CD4-positive, alpha-beta T cell (primary cell): ENCODE measurements around the gene FAM24B. TPM values are rescaled to one million over a fixed set of nuclear protein-coding genes. Genes with fewer than 3 reads are reported as not detected.

Source experiments
- ATAC-seq: fragments of 200-7000 bp; cut with Tn5 transposase; one replicate; pipeline ENCODE4 v1.10.0; 2022; ENCODE audit warnings: mild to moderate bottlenecking; ENCODE audit not compliant: poor library complexity
- CTCF ChIA-PET: fragments of 350-600 bp; sonication (Branson Sonifier 250); formaldehyde crosslinking; loops from one replicate; lab custom pipeline; 2021; ENCODE audit warnings: antibody characterized with exemption, inconsistent platforms; lab: Charles Lee
- POLR2A ChIA-PET: fragments of 350-600 bp; sonication (Branson Sonifier 250); formaldehyde crosslinking; loops from one replicate; lab custom pipeline; 2021; ENCODE audit warnings: antibody characterized with exemption, inconsistent platforms; lab: Charles Lee
- DNase-seq, 14 experiments: peaks; one replicate each; pipeline ENCODE4 v3.0.0-alpha.2; 2013 to 2020; ENCODE audit warnings: mixed read lengths in 2 of 14
- H3K27ac ChIP-seq, 2 donors: one replicate each; pipeline versions ENCODE4 v1.5.1 to v1.7.0; 2013; ENCODE audit warnings: low read length in 2 of 2, low read depth in 1 of 2, mild to moderate bottlenecking in 1 of 2
- H3K27me3 ChIP-seq, 2 experiments: 1 replicate in 1 of 2; 2 replicates in 1 of 2; pipeline versions ENCODE4 v1.6.1 to v1.7.0; 2013; ENCODE audit warnings: low read length in 2 of 2, control low read depth in 1 of 2, mild to moderate bottlenecking in 1 of 2, moderate library complexity in 1 of 2; ENCODE audit not compliant: insufficient read depth in 2 of 2, control insufficient read depth in 1 of 2
- H3K36me3 ChIP-seq: one replicate; pipeline ENCODE4 v1.6.1; 2013; ENCODE audit warnings: low read length, control low read depth; ENCODE audit not compliant: insufficient read depth
- H3K4me1 ChIP-seq: one replicate; pipeline ENCODE4 v1.6.1; 2013; ENCODE audit warnings: low read length, control low read depth; ENCODE audit not compliant: insufficient read depth
- H3K4me3 ChIP-seq: one replicate; pipeline ENCODE4 v1.5.1; 2013; ENCODE audit warnings: mild to moderate bottlenecking, low read length, moderate library complexity
- H3K9me3 ChIP-seq, 2 experiments: 1 replicate in 1 of 2; 2 replicates in 1 of 2; pipeline versions ENCODE4 v1.6.1 to v1.7.0; 2013; ENCODE audit warnings: low read length in 2 of 2, mild to moderate bottlenecking in 2 of 2, control low read depth in 1 of 2, moderate library complexity in 1 of 2; ENCODE audit not compliant: control insufficient read depth in 1 of 2, insufficient read depth in 1 of 2
- H3K27ac Mint-ChIP-seq: one replicate; pipeline ENCODE4 v1.8.0; 2020; ENCODE audit warnings: mixed read lengths
- H3K27me3 Mint-ChIP-seq: one replicate; pipeline ENCODE4 v1.8.0; 2021; ENCODE audit warnings: mixed read lengths
- H3K36me3 Mint-ChIP-seq: one replicate; pipeline ENCODE4 v1.8.0; 2021; ENCODE audit warnings: low read depth, mixed read lengths
- H3K4me1 Mint-ChIP-seq: one replicate; pipeline ENCODE4 v1.8.0; 2021; ENCODE audit warnings: low read depth, mixed read lengths
- H3K4me3 Mint-ChIP-seq: one replicate; pipeline ENCODE4 v1.8.0; 2020; ENCODE audit warnings: mild to moderate bottlenecking, mixed read lengths
- H3K9me3 Mint-ChIP-seq: one replicate; pipeline ENCODE4 v1.8.0; 2020; ENCODE audit warnings: mixed read lengths
- CTCF ChIP-seq: fragments of 200-600 bp; IDR thresholded peaks from one replicate; pipeline ENCODE4 v1.8.0; 2022; ENCODE audit warnings: antibody characterized with exemption, mild to moderate bottlenecking
- intact Hi-C, 2 experiments: fragments of 100-400 bp; cut with DNase I in 1 of 2; cut with micrococcal nuclease in 1 of 2; formaldehyde crosslinking; loops; one replicate each; pipeline versions ENCODE4 v1.15.1 to v1.9.0; 2023 to 2025; cut with DNase I, micrococcal nuclease
- total RNA-seq, 174 experiments: library from RNA in 2 of 174; stranded (reverse) in 2 of 174; gene quantifications; one replicate each; pipeline ENCODE4 v1.2.3 and lab custom pipeline; 2021 to 2026

The FAM24B gene
- total RNA-seq, 2 experiments from 2014 or later, result 6.8 to 7.1 TPM

- Histone ChIP-seq H3K27me3 (peaks cover 4 to 7% of the 10 kb centered on the region in 2 experiments), H3K9me3 (peaks cover 0 to 4% of the 10 kb centered on the region in 2 experiments), H3K4me1 (no peaks in the 10 kb centered on the region), H3K36me3 (no peaks in the 10 kb centered on the region), H3K4me3 (no peak overlapping the region), H3K27ac (no peak overlapping the region)
- CTCF ChIA-PET, result no interaction called here
- no peak for TF ChIP-seq CTCF
- Mint-ChIP-seq H3K4me1 (no peaks in the 10 kb centered on the region), H3K27me3 (peaks cover 31% of the 10 kb centered on the region), H3K4me3 (no peak overlapping the region), H3K27ac (no peak overlapping the region), H3K36me3 (peaks cover 16% of the 10 kb centered on the region), H3K9me3 (no peaks in the 10 kb centered on the region)
- POLR2A ChIA-PET, result no interaction called here
- DNase-seq (no peak), ATAC-seq (no peak)
- intact Hi-C loops, result no loop called here
Observed at GRCh38 chr10:122827302-122827701, 52.1 kb downstream of the FAM24B start.

- H3K36me3 ChIP-seq, result no peaks in the 10 kb centered on the region
- no peaks in the 10 kb centered on the region for H3K4me1 Mint-ChIP-seq
- ChIA-PET POLR2A (no interaction called here), CTCF (no interaction called here)
- DNase-seq (no peak), ATAC-seq (no peak)
- H3K27ac ChIP-seq, result no peak overlapping the region
- intact Hi-C loops, result no loop called here
- no peak for TF ChIP-seq CTCF
- H3K27ac Mint-ChIP-seq, result no peak overlapping the region
- H3K4me1 ChIP-seq, result no peaks in the 10 kb centered on the region
- H3K27me3 Mint-ChIP-seq, result peaks cover 66% of the 10 kb centered on the region
- no peaks in the 10 kb centered on the region for H3K9me3 Mint-ChIP-seq
- no peaks in the 10 kb centered on the region for H3K36me3 Mint-ChIP-seq
- no peak overlapping the region for H3K4me3 ChIP-seq
- H3K27me3 ChIP-seq, result peaks cover 22 to 25% of the 10 kb centered on the region in 2 experiments
- H3K4me3 Mint-ChIP-seq, result no peak overlapping the region
- peaks cover 0 to 4% of the 10 kb centered on the region in 2 experiments for H3K9me3 ChIP-seq
Observed at GRCh38 chr10:122822973-122823690, 56.2 kb downstream of the FAM24B start.

- H3K27ac Mint-ChIP-seq, result no peak overlapping the region
- ChIA-PET POLR2A (no interaction called here), CTCF (no interaction called here)
- TF ChIP-seq CTCF, result no peak
- Histone ChIP-seq H3K4me3 (no peak overlapping the region), H3K4me1 (no peaks in the 10 kb centered on the region), H3K36me3 (no peaks in the 10 kb centered on the region), H3K27ac (no peak overlapping the region), H3K27me3 (peaks cover 25 to 28% of the 10 kb centered on the region in 2 experiments), H3K9me3 (peaks cover 0 to 4% of the 10 kb centered on the region in 2 experiments)
- intact Hi-C loops, result no loop called here
- ATAC-seq, result no peak
- H3K36me3 Mint-ChIP-seq, result no peaks in the 10 kb centered on the region
- H3K27me3 Mint-ChIP-seq, result peaks cover 75% of the 10 kb centered on the region
- no peak for DNase-seq
- no peaks in the 10 kb centered on the region for H3K9me3 Mint-ChIP-seq
- no peak overlapping the region for H3K4me3 Mint-ChIP-seq
- H3K4me1 Mint-ChIP-seq, result no peaks in the 10 kb centered on the region
Observed at GRCh38 chr10:122821808-122822207, 57.6 kb downstream of the FAM24B start.
